Esophagus squamous epithelium (tissue), 4 donors: Measurements from ENCODE around the gene LIMK2.

Experiments
- POLR2A ChIP-seq, 4 donors: fragments of 450-650 bp; IDR thresholded peaks; one replicate each; pipeline ENCODE4 v1.6.1; 2017; ENCODE audit warnings: antibody characterized with exemption in 4 of 4, mild to moderate bottlenecking in 4 of 4, moderate library complexity in 3 of 4
- TF ChIP-seq, protein P1 (sequence below), 6 experiments: fragments of 450-650 bp in 4 of 6; fragments of 200-600 bp in 2 of 6; sonication (generic) in 2 of 6; IDR thresholded peaks; one replicate each; pipeline ENCODE4 v1.5.1; 2016 to 2019; ENCODE audit warnings: antibody characterized with exemption in 6 of 6, mild to moderate bottlenecking in 4 of 6, moderate library complexity in 4 of 6

DNA sequence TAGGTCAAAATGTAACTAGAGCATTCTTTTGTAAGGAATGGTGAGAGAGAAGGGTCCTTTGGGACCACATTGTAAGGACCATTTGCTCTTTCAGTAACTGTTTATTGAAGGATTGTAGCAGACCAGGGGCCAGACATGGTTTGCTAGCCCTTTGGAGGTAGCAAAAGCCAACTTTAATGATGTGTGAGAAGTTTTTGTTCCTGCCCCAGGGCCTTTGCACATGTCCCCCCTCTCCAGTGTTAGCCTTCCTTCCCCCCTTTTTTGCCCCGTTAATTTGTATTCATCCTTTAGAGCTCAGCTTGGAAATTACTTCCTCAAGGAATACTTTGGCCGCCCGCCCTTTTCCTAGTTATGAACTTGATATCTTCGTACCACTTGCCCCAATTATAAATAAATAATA is 9.0 kb downstream of the LIMK2 start:
- TF ChIP-seq, protein P1, sequence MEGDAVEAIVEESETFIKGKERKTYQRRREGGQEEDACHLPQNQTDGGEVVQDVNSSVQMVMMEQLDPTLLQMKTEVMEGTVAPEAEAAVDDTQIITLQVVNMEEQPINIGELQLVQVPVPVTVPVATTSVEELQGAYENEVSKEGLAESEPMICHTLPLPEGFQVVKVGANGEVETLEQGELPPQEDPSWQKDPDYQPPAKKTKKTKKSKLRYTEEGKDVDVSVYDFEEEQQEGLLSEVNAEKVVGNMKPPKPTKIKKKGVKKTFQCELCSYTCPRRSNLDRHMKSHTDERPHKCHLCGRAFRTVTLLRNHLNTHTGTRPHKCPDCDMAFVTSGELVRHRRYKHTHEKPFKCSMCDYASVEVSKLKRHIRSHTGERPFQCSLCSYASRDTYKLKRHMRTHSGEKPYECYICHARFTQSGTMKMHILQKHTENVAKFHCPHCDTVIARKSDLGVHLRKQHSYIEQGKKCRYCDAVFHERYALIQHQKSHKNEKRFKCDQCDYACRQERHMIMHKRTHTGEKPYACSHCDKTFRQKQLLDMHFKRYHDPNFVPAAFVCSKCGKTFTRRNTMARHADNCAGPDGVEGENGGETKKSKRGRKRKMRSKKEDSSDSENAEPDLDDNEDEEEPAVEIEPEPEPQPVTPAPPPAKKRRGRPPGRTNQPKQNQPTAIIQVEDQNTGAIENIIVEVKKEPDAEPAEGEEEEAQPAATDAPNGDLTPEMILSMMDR (IDR thresholded peaks at IDR 0.05): no peak
- TF ChIP-seq POLR2A (IDR thresholded peaks at IDR 0.05): no peak
